ENCODE data around the gene ASIC2.

Gene ASIC2

GRCh38 chr17:33109336-33110072 is 183.6 kb downstream of the ASIC2 start:
- FAIRE-seq = no peak

- FAIRE-seq = no peak
Measured at GRCh38 chr17:33106525-33107165, 186.4 kb downstream of the ASIC2 start.

DNA sequence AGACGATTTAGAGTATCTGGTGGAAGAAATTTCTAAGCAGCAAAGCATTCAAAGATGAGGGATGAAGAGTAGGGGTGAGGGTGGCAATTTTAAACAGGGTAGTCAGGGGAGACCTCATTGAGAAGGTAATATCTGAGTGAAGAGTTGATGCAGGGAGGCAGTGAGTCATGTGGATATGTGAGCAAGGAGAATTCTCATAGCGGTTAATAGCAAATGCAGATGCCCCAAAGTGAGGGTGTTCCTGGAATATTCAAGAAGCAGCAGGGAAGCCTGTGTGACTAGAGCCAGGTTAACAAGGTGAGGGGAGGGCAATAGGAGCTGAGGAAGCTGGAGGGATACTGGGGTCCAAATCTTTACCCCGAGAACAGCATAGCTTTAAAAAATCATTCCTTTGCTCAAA is 187.2 kb downstream of the ASIC2 start:
- no peak for FAIRE-seq

- FAIRE-seq = no peak
Measured at GRCh38 chr17:33099906-33100305, 193.2 kb downstream of the ASIC2 start.

DNA sequence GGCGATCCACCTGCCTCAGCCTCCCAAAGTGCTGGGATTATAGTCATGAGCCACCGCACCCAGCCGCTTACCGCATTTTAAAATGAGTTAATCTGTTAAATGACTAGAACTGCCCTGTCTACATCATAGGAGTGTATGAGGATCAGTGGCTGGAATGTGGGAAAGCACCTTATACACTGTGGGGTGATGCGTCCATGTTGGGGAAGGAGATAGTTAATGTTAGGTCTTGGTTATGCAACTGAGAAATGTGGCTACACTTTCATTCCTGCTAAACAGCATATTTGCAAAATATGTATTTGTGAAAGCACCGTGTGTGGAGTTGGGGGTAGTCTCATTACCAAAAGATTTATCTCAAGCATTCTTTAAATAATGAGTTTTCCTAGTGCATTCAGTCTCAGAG is 193.8 kb downstream of the ASIC2 start:
- no peak for FAIRE-seq

DNA sequence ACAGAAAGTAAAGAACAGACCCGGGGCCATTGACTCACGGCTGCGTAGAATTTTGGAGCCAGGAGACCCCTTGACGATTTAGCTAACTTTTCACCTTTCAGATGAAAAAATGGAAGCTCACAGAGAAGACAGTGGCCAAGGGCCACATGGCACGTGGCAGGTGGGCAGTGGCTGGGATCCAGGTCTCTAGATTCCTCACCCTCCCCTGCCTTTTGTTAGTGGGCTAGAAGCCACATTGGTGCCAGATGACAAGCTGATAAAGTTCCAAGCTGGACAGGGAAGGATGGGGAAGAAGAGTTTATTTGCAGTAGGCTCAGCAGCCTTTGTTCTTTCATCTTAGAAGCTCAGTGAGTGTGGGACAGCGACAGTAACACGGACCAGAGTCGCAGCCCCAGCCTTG is 195.7 kb downstream of the ASIC2 start:
- FAIRE-seq = no peak

GRCh38 chr17:33096161-33096560 is 196.9 kb downstream of the ASIC2 start:
- FAIRE-seq = no peak

GRCh38 chr17:33091271-33091670 is 201.8 kb downstream of the ASIC2 start:
- FAIRE-seq = no peak

GRCh38 chr17:33090806-33091205 is 202.3 kb downstream of the ASIC2 start:
- no peak for FAIRE-seq

GRCh38 chr17:33086878-33087277 is 206.2 kb downstream of the ASIC2 start:
- FAIRE-seq = no peak

- no peak for FAIRE-seq
Measured at GRCh38 chr17:33086041-33086440, 207.1 kb downstream of the ASIC2 start.

- no peak for FAIRE-seq
Measured at GRCh38 chr17:33085256-33085655, 207.8 kb downstream of the ASIC2 start.

- no peak for FAIRE-seq
Measured at GRCh38 chr17:33084755-33085154, 208.3 kb downstream of the ASIC2 start.

- FAIRE-seq = no peak
Measured at GRCh38 chr17:33082529-33083173, 210.4 kb downstream of the ASIC2 start.

DNA sequence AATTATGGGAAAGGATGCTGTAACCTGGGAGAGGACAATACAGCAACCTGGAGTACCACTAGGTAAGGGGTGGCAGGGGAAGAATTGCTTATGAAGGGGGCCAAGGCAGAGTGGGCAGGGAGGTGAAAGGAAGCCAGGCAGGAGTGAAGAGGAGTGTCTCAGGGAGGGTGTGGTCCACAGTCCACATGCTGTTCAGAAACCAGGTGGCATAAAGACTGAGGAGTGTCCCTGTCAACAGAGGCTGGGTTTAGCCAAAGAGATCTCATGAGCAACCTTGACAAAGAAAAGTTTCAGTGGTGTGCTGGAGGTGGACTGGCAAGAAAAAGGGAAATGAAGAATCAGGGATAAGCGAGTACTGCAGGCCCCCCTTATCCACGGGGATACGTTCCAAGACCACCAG is 213.0 kb downstream of the ASIC2 start:
- no peak for FAIRE-seq

DNA sequence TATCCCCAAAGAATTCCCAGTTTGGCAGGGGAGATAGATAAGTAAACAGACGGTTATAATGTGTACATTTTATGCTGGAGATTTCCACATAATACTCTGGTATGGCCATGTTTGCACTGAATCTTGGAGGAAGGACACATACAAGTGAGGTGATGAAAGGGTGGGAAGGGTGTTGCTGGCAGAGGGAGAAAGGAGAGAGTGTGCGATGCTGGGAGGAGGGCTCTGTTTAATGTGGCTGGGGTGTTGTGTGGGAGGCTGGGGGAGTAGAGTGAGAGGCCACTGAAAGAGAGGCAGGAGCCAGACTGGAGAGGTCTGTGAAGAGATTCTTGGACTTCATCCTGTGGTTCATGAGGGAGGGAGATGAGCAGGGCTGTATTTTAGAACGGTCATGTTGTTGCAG is 213.9 kb downstream of the ASIC2 start:
- no peak for FAIRE-seq

GRCh38 chr17:33076979-33077378 is 216.1 kb downstream of the ASIC2 start:
- no peak for FAIRE-seq

GRCh38 chr17:33073416-33073815 is 219.7 kb downstream of the ASIC2 start:
- FAIRE-seq = no peak

GRCh38 chr17:33072421-33073161 is 220.5 kb downstream of the ASIC2 start:
- FAIRE-seq = no peak

GRCh38 chr17:33071656-33072055 is 221.4 kb downstream of the ASIC2 start:
- no peak for FAIRE-seq

- no peak for FAIRE-seq
Measured at GRCh38 chr17:33057564-33057963, 235.5 kb downstream of the ASIC2 start.

DNA sequence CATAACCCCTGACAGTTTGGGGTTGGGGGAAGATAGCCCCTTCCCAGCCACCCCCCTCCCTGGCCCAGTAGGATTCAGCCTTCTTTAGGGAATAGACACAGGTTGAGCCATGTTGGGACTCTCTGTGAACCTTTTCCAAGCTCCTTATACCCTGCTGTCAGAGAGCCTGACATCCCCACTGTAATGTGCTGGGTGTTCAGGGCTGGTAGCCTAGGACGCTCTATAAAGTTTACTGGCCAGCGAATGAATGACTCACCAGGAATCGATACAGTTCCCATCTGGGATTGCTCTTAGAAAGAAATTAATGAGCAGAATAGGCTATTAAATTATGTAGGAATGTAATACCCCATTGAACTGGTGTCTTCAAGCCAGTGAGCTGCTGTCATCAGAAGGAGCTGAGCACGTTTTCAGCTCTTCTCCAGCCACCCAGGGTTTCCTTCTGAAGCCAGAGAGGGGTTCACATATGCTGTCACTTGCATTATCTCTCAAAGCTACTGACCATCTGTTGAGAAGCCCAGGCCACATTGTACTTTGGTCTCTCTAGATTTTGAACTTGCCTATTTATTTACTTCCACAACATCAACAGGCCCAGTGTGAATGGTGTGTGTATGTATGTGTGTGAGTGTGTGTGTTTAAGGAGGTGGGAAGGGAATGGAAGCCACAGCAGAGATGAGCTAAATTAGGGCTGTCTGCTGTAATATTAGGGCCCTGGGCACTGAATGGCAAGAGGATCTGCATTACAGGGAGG is 236.5 kb downstream of the ASIC2 start:
- no peak for FAIRE-seq

DNA sequence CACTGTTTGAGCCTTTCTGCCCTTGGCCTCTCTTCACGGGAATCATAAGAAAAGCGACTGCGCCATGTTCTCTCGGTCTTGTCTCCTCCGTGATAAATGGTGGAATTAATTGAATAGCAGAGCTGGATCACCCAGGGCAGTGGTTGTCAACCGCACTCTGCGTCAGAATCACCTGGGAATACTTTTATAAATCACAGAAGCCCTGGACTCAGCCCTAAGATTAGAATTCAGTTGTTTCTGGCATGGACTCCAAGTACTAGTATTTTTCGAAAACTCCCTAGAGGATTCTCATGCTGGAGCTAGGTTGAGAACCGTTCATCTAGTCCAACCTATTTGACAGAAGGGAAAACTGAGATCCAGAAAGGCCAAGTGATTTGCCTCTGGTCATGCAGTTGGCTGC is 237.3 kb downstream of the ASIC2 start:
- FAIRE-seq = no peak

All from G401.6 (cell line).